Nephron progenitor cell (in vitro differentiated cells): ENCODE data around the gene IMPDH1.

ENCODE experiments used
- DNase-seq: peaks from one replicate; pipeline ENCODE4 v3.0.0; 2021
- H3K27ac Mint-ChIP-seq: 2 replicates; pipeline ENCODE4 v1.8.0; 2021; ENCODE audit warnings: mild to moderate bottlenecking, moderate library complexity, mixed read lengths
- H3K27me3 Mint-ChIP-seq: 2 replicates; pipeline ENCODE4 v1.8.0; 2021; ENCODE audit warnings: mild to moderate bottlenecking, low read depth, mixed read lengths; ENCODE audit not compliant: poor library complexity
- H3K36me3 Mint-ChIP-seq: 2 replicates; pipeline ENCODE4 v1.8.0; 2021; ENCODE audit warnings: low read depth, mixed read lengths
- H3K4me1 Mint-ChIP-seq: 2 replicates; pipeline ENCODE4 v1.8.0; 2021; ENCODE audit warnings: mixed read lengths
- H3K4me3 Mint-ChIP-seq: 2 replicates; pipeline ENCODE4 v1.8.0; 2021; ENCODE audit warnings: mild to moderate bottlenecking, moderate library complexity, mixed read lengths
- H3K9me3 Mint-ChIP-seq: 2 replicates; pipeline ENCODE4 v1.8.0; 2021; ENCODE audit warnings: mild to moderate bottlenecking, moderate library complexity, mixed read lengths
- TF ChIP-seq, protein P1 (sequence below): fragments of 200-600 bp; sonication (generic); IDR thresholded peaks from 2 replicates; pipeline ENCODE4 v1.5.0; 2021; ENCODE audit warnings: antibody characterized with exemption

Gene IMPDH1

DNA sequence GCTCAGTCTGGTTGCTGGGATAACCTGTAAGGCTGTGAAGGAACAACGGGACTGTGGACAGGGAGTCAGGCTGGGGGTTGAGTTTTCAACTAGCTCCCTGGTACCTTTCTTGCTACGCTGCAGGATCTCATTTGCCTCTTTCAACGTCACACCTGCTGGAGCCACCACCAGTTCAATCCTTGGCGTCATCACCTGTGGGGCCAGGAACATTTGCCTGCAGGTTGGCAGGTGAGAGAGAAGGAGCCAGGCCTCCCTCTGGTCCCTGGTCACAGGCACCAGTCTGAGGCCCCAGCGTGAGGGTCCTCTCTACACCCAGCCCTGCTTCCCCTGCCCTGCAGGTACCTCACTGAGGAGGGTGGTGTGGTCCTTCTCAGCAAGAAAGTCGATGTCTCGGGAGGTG lies 9.8 kb downstream of the IMPDH1 start:
- TF ChIP-seq, protein P1, sequence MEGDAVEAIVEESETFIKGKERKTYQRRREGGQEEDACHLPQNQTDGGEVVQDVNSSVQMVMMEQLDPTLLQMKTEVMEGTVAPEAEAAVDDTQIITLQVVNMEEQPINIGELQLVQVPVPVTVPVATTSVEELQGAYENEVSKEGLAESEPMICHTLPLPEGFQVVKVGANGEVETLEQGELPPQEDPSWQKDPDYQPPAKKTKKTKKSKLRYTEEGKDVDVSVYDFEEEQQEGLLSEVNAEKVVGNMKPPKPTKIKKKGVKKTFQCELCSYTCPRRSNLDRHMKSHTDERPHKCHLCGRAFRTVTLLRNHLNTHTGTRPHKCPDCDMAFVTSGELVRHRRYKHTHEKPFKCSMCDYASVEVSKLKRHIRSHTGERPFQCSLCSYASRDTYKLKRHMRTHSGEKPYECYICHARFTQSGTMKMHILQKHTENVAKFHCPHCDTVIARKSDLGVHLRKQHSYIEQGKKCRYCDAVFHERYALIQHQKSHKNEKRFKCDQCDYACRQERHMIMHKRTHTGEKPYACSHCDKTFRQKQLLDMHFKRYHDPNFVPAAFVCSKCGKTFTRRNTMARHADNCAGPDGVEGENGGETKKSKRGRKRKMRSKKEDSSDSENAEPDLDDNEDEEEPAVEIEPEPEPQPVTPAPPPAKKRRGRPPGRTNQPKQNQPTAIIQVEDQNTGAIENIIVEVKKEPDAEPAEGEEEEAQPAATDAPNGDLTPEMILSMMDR = no peak
- Mint-ChIP-seq H3K27me3 (peaks cover 5% of the 10 kb centered on the region), H3K36me3 (peaks cover 12% of the 10 kb centered on the region), H3K9me3 (no peaks in the 10 kb centered on the region), H3K4me3 (no peak overlapping the region), H3K27ac (no peak overlapping the region), H3K4me1 (peaks cover 18% of the 10 kb centered on the region)
- DNase-seq = no peak

DNA sequence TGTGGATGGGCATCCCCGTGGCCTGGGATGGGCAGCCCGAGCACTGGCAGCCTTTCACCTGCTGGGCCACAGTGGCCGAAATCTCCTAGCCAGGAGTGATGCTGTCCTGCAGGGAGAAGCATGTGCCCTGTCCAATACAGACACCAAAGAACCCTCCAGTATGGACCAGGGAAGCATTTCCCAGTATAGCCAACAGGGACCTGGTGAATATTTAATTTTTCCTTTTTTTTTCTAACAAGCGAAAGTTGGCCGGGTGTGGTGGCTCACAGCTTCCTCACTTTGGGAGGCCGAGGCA lies 11.0 kb downstream of the IMPDH1 start:
- no peaks in the 10 kb centered on the region for H3K9me3 Mint-ChIP-seq
- TF ChIP-seq, protein P1 = peak; percentile 30
- no peaks in the 10 kb centered on the region for H3K27me3 Mint-ChIP-seq
- H3K4me3 Mint-ChIP-seq = no peak overlapping the region
- no peak for DNase-seq
- peaks cover 5% of the 10 kb centered on the region for H3K4me1 Mint-ChIP-seq
- H3K36me3 Mint-ChIP-seq = peaks cover 12% of the 10 kb centered on the region
- no peak overlapping the region for H3K27ac Mint-ChIP-seq

DNA sequence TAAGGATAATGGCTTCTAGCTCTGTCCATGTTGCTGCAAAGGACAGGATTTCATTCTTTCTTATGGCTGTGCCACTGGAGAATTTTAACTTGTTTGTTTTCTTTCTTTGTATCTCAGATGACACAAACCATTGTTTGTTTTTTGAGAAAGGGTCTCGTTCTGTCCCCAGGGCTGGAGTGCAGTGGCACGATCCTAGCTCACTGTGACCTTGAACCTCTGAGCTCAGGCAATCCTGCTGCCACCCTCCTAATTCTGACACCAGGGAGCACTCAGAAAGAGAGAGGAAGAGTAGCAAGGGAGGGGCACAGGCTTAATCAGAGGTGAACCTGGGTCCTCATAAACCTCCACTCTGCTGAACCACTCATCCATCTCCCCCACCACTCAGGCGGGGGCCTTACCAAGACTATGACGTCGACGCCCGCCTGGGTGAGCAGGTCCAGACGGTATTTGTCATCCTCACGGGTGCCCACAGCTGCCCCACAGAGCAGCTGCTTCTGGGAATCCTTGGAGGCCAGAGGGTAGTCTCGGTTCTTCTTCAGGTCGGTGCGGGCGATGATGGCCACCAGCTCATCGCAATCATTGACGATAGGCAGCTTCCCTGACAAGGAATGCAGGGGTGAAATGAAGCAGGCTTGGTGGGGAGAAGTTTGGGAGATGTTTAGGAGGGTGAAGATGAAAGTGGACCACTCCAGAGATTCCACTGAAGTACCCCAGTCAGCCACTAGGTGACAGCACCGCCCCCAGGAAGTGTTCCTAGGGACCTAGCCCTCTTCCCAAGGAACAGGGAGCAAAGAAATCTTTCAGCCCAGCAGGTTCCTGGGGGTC lies 11.6 kb downstream of the IMPDH1 start:
- TF ChIP-seq, protein P1 = peak; percentile 97
- Mint-ChIP-seq H3K27ac (no peak overlapping the region), H3K4me1 (no peaks in the 10 kb centered on the region), H3K36me3 (peaks cover 7% of the 10 kb centered on the region), H3K9me3 (no peaks in the 10 kb centered on the region), H3K4me3 (no peak overlapping the region), H3K27me3 (no peaks in the 10 kb centered on the region)
- DNase-seq = peak; percentile 83

DNA sequence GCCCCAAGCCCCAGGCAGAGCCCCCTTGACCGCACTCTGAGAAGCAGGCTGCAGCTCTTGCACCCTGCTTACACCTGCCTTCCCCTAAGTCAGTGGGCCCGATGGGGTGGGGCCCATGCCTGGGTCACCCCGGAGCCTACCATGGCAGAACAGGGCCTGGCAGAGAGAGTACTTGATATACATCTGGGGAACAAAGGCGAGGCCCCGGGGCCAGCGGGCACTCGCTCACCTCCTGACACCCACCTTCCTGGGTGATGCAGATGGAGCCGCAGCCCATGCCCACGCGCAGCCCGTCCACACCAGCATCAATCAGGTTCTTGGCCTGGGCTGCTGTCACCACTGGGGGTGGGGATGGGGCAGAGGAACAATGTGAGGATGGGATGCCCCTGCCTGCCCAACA lies 13.4 kb downstream of the IMPDH1 start:
- no peaks in the 10 kb centered on the region for H3K27me3 Mint-ChIP-seq
- no peak overlapping the region for H3K27ac Mint-ChIP-seq
- DNase-seq = no peak
- peaks cover 7% of the 10 kb centered on the region for H3K36me3 Mint-ChIP-seq
- TF ChIP-seq, protein P1 = no peak
- no peaks in the 10 kb centered on the region for H3K9me3 Mint-ChIP-seq
- H3K4me3 Mint-ChIP-seq = no peak overlapping the region
- no peaks in the 10 kb centered on the region for H3K4me1 Mint-ChIP-seq

DNA sequence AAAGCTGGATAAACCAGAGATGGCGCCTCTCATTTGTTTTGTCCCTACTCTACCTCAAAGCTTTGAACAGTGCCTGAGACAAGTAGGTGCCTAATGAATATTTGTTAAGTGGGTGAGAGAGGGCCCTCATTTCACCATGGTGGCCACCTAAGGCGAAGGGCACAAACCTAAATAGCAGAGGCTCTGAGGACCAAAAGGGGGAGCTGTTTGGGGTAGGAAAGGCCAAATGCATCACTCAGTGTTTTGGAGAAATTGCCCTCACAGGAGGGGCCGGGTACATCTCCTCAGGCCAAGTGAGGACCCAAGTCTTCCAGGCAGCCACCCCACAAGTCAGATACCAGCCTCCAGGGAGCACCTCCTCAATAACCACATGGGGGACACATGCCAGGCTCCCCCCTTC lies 14.0 kb downstream of the IMPDH1 start:
- Mint-ChIP-seq H3K9me3 (no peaks in the 10 kb centered on the region), H3K36me3 (peaks cover 7% of the 10 kb centered on the region), H3K4me1 (peaks cover under 1% of the 10 kb centered on the region), H3K27ac (no peak overlapping the region), H3K27me3 (no peaks in the 10 kb centered on the region), H3K4me3 (no peak overlapping the region)
- DNase-seq = no peak
- TF ChIP-seq, protein P1 = no peak

DNA sequence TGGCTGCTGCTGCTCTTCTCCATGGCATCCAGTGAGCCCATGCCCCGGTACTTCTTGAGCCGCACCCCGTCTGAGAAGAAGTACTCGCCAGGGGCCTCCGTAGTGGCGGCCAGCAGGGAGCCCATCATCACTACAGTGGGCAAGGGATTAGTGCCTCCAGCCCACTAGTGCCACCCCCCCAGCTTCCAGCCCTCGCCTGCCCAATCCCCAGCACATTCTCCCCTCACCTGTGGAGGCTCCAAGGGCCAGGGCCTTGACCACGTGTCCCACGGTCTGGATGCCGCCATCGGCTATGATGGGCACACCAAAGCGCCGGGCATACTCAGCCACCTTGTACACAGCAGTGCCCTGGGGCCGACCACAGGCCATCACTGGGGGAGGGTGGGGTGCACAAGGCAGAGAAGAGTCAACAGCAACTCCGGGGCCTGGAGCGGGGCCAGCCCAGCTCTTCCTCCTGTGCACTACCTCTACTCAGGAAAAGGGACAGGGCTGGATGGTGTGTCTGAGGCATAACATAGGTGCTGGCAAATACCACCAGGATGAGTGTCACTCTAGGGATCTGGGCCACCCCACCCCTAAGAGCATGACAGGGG lies 14.8 kb downstream of the IMPDH1 start:
- no peak for DNase-seq
- H3K4me3 Mint-ChIP-seq = no peak overlapping the region

More for the DNA sequence above, 14.8 kb downstream of the IMPDH1 start:
- Mint-ChIP-seq H3K27ac (no peak overlapping the region), H3K9me3 (no peaks in the 10 kb centered on the region), H3K4me1 (peaks cover 8% of the 10 kb centered on the region), H3K36me3 (peaks cover 7% of the 10 kb centered on the region), H3K27me3 (no peaks in the 10 kb centered on the region)
- TF ChIP-seq, protein P1 = no peak
